Esophagus mucosa (tissue), 1 donor: Measurements from ENCODE around the gene SLC9A1. TPM values are rescaled to one million over a fixed set of nuclear protein-coding genes. Genes with fewer than 3 reads are reported as not detected.

Experiments used
- ATAC-seq: fragments of 200-7000 bp; cut with Tn5 transposase; one replicate; pipeline ENCODE4 v1.9.1; 2020
- total RNA-seq: library from RNA; stranded (reverse); gene quantifications from one replicate; pipeline ENCODE4 v1.2.4, GENCODE V29; 2023
- donor health status: DM: yes; HTN: yes; CAD: no.

The SLC9A1 gene
- total RNA-seq, 1 donor from 2014 or later, result 27.3 TPM

DNA sequence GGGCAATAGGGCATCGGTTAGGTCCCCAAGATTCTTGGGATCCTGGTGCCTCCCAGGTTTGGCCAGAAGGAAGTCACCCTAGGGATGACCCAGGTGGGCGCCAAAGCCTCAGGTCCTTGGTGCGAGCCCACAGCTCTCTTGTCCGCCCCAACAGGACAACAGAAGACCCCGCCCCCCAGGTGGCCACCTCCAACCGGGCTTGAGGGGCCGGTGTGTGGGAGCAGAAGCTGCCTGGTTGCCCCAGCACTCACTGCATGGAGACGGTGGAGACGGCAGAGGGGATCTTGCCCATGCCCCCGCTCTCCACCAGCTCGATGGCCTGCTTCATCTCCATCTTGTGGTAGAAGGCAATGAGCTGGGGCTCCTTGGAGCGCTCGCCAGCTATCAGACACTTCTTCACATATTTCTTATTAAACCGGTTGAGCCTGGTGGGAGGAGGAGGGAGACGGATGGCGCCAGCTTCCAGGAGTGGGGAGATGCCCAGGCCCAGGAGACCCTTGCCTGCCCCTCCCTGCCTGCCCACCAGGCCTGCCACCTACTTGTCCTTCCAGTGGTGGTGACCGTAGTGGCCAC is 52.7 kb downstream of the SLC9A1 start:
- no peak for ATAC-seq

DNA sequence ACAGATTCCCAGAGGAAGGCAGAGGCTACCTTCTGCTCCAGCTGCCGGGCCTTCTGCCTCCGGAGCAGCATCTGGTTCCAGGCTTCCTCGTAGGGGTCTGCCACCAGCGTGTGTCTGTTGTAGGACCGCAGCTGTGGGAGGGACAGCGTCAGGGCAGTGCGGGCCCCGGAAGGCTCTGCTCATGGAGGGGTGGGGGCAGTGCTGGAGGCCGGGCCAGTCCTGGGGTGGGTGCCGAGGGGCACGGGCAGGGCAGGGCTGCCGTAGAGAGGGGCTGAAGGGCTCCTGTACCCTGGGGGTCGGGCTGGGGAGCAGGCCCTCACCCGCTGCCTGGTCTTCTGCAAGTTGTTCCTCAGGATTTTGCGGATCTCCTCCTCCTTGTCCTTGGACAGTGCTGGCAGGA is 53.2 kb downstream of the SLC9A1 start:
- no peak for ATAC-seq

DNA sequence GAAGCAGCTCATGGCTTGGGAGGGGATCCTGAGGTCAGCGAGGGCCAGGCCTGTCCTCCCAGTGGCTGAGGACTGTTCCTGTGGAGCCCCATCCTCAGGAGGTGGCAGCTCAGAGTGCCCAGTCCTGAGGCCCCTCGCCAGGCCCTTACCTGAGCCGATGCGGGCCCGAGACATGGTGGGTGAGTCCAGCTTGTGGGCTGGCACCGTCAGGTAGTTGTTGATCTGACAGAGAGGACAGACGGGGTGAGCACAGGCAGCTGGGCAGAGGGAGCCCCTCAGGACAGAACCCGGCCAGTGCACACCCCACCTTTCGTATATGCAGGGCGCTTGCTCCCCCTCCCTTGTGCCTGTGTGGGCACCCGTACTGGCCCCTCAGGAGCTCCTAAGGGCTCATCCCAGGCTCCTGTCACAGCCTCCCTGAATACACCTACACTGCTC is 53.9 kb downstream of the SLC9A1 start:
- ATAC-seq, result no peak

DNA sequence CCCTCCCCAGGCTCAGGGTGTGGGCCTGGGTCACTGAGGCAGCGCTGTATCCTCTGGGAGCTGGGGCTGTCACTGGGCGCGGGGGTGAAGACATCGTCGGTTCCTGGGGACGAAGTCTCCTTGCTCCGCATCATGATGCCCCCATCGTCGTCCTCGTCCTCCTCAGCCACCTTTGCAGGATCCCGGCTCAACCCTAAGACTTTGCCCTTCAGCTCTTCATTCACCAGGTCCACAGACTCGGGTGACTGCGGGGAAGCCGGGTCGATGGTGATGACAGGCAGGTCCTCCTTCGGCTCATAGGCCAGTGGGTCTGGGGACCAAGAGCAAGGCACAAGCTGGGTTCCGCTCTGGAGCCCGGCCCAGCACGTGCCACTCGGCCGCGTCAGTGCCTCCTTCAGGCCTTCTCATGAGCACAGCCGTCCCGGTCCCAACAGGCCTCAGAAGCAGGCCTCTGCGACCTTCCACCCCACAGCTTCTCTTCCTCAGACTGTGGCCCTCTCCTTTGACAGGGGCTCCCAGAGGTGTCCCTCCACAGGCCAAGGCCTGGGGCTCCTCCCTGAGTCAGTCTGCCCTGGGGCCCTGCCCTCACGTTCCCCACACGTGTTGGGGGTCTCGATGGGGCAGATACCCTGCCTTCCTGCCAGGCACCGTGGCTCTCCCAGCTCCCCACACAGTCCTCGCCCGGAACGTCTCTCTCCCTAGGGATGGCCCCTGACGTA is 54.4 kb downstream of the SLC9A1 start:
- no peak for ATAC-seq

DNA sequence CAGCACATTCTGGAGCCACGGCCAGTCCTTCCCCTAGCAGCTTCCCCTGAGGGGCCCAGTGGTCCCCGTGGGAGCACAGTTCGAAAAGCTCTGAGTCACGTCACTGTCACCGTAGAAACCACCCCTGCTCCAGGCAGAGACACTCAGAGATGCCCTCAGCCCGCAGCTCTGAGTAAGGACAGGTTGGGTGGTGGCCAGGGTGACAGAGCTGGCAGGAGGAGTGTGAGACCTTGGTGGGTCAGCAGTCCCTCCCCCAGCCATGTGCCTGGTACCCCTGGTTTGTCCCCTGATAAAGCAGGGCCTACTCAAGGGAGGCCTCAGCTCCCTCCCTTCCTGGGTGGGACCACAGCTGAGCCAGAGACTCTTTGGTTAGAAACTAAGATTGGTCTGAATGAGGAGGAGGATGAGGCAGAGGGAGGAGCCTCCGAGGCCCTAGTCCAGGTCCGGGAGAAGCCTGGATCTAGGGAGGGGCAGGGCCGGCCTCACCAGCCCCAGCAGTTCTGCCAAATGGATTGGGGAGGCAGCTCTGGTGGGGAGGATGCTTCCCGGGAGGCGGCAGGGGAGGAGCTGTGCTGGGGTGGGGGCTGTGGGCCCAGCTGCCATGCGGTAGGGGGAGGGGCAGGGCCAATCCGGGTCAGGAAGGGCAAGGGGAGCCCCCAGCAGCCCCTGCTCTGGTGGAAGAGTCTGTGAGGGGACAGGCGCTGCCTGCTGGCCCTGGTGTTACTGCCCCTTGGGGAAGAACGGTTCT is 55.2 kb downstream of the SLC9A1 start:
- ATAC-seq, result peak; percentile 59

DNA sequence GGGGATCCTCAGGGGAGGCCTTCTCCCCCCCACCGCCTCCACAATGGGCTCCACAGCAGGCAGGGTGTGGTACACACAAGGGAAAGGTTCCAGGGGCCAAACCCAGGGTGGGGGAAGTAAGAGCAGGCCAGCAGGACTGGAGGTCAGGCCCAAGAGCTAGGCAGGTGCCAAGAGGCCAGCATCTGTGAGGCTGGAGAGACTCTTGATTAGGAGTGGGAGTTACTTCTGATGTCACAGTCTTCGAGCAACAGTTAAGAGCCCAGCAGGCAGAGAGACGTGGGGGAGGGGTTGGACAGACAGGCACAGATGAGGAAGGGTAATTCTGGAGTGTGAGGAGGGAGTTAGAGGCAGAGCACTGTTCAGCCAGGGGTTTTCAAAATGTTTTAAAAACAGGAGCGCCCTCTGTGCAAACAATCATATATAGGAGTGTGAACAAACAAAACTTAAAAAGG is 55.8 kb downstream of the SLC9A1 start:
- ATAC-seq, result peak; percentile 4

DNA sequence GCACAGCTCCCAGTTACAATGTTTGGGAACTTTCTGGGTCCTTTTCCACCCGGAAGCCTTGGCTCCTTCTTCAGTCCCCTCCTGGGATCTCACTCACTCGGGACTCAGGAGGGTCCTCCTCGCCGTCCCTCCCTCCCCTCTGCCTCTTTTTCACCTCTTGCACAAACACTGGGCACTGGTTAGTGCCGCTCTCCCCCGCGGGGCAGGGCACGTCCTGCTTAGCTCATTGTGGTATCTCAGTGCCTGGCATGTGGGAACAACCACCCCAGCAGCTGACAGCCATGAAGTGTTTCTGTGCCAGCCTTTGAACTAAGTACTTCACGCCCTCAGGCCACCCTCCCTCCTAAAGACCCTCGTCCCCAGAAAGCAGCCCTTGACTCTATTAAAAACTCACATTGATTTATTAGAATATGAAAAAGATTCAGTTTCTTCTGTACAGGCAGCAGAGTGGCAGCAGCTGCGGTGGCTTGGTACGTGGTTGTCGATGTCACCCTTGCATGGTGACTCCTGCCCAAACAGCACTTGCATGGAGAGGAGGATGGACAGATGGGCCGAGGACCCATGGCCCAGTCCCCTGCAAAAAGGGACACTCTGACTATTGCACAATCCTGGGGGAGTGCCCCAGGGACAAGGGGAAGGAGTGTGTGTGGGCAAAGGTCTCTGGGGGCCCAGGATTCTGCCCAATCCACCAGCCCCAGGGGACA is 56.3 kb downstream of the SLC9A1 start:
- ATAC-seq, result peak; percentile 51

DNA sequence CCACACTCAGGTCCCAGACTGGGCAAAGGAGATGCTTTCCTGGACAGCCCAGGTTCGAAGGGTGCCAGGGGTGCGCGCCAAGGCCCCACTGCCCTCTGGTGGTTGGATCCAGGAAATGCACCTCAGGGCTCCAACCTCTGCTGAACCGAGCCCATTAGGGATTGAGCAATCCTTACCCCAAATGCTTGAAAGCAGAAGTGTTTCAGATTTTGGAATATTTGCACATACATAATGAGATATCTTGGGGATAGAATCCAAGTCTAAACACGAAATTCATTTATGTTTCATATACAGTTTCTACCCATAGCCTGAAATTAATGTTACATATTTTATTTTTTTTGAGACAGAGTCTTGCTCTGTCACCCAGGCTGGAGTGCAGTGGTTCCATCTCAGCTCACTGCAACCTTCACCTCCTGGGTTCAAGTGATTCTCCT is 57.4 kb downstream of the SLC9A1 start:
- peak; percentile 76 for ATAC-seq

DNA sequence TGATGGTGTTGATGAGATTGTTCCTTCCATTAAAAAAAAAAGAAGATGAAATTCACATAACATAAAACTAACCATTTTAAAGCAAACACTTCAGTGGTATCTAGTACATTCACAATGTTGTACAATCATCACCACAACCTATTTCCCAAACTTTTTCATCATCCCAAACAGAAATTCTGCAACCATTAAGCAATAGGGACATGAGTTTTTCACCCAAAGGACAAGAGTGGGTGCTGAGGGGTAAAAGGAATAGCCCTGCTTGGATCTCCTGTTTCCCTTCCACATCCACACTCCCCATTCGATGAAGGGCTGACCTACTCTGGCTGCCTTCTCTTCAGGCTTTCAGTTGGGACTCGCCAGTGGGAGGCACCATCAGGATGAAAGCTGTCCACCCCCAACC is 59.3 kb downstream of the SLC9A1 start:
- no peak for ATAC-seq

DNA sequence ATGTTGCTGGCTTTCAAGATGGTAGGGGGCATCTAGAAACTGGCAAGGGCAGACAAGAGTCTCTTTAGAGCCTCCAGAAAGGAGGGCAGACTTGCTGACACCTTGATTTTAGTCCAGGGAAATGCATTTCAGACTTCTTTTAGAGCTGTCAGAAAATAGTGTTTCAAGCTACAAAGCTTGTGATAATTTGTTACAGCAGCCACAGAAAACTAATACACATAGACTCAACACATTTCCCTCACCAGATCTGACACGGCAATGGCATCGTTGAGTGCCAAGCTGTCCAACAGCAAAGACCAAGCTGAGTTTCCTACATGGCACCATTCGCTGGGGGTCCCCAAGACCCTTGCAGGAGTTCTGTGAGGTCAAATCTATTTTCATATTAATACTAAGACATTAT is 62.0 kb downstream of the SLC9A1 start:
- ATAC-seq, result no peak

DNA sequence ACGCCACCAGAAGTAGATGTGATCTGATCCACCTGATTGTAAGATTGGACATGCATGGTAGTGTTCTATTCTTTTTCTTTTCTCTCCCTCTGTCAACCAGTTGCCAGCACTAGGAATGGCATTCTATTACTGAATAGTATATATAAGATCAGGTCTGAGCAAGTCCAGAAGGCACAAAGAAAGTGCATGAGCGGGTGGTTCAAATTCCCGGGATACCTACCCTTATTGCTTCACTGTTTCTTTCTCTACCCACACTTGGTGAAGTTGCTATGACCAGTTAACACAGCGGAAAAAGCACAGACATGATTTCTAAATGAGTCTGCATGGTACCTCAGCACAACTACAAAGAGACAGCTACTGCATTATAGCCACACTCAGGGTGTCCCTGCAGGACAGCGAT is 64.0 kb downstream of the SLC9A1 start:
- ATAC-seq, result no peak

DNA sequence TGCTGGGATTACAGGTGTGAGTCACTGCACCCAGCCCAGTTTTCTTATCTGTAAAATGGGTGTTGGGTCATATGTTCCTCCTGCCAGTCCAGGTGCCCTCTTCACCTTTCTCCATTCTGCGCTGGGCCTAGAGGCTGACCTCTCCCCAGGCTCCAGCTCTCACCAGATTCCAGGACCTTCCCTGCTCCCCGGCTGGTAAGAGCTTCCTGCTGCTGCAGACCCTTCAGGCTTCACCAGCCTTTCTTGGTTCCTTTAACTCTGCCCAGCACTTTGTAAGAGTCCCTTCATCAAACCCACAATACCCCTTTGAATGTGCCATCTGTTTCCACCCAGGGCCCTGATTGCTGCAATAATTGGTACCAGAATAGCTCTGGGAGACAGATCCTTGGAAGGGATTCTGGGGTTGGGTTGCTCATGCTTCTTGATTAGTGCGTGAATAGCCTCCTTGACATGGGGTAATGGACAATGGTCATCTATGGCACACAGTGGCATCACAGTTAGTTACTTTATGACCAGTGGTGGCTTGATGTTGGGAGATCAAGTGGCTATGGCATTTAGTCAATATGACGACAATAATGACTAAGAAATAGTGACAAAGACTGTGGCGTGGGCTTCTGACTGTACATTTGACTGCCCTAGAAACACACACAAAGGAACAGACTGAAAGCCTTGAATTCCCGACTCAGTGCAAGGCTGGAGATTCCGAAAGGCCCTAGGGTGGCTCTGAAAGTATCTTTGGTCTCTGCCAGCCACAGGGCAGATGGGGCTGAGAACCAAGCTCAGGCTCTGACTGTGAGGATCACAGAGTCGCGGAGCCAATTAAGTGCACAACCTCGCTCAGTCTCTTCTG is 67.3 kb downstream of the SLC9A1 start:
- no peak for ATAC-seq

DNA sequence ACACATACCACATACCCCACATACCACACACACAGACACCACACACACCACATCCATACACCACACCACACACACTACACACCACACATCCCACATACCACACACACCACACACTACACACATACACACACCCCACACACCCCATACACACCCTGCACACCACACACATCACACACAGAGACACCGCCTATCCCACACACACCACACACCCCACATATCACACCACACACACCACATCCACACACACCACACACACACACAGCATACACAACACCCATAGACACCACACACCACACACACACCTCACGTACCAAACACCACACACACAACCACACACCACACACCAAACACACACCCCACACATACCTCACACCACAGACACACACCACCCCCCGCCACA is 68.3 kb downstream of the SLC9A1 start:
- peak; percentile 19 for ATAC-seq

DNA sequence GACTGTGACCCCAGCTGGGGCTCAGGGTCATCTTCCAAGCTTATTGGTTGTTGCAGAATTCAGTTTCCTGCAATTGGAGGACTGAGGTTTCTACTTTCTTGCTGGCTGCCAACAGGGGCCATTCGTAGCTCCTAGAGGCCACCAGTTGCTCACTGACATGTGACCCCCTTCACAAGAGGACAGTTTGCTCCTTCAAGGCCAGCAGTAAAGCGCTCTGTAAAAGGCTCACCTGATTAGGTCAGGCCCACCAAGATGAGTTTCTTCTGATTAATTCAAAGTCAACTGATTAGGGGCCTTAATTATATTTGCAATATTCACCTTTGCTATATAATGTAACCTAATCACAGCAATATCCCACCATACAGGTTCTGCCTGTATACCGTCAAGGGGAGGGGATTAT is 68.9 kb downstream of the SLC9A1 start:
- ATAC-seq, result no peak

DNA sequence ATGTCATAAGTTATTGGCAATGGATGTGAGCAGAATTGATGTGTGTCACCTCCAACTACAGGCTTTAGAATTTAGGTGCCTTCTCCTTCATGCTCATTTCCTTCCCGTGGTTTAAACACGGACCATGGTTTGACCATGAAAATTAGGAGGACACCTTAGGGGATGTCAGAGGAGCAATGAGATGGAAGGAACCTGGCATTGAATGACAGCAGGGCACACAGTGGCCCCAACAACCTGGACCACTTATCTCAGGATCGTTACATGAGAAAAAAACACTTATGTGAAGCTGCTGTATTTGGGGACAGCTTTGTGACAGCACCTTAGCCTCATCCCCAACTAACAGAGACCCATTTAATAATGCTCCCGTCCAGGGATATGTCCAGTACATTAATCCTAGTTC is 70.8 kb downstream of the SLC9A1 start:
- ATAC-seq, result no peak

DNA sequence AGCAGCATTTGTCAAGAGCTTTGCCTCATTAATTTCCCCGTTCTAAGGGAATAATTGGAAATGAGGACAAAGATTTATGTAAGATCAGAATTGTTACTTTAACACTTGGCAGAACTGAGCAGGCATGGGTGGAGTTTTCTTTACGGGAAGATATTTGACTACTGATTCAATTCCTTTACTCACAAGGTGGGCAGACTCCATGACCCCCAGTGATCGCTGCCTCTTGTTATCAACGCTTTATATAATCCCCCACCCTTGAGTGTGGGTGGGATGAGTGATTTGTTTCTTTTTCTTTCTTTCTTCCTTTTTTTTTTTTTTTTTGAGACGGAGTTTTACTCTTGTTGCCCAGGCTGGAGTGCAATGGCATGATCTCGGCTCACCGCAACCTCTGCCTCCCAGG is 77.0 kb downstream of the SLC9A1 start:
- no peak for ATAC-seq

DNA sequence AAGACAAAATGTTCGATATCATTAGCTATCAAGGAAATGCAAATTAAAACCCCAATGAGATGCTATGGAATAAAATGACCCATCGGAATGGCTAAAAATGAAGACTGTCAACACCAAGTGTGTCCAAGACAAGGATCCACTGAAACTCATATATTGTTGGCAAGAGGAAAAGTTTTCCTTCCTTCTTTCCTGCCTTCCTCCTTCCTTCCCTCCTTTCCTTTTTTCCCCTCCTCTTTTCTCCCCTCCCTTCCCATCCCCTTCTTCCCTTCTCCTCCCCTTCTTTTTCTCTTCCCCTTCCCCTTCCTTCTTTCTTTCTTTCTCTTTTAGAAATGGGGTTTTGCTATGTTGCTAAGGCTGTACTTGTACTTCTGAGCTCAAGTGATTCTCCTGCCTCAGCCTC is 78.1 kb downstream of the SLC9A1 start:
- ATAC-seq, result no peak

DNA sequence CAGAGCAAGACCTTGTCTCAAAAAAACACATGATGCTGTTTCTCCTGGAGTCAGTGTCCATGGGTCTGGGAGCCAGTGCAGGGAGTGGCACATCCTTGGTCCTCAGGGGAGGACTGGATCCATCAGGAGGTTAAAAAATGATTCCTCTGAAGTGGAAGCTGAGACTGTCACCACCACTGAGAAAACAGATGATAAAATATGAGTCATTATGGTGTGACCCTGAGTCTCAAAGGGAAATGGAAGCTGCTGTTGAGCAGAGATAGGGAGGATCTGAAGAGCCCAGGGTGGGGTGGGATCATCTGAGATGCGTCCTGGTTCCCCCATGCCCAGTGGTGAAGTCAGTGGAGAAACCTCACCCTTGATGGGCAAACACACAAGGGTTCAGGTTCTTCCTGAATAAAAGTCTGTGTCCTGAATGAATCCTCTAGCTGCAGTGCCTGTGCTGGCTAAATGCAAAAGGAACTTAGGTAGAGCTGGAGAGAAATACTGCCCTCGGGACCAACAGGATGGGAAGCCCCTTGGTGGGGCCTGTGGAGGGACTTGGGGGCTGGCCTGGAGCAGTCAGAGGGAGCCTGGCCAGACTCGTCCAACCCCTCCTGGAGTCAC is 80.6 kb downstream of the SLC9A1 start:
- ATAC-seq, result no peak

DNA sequence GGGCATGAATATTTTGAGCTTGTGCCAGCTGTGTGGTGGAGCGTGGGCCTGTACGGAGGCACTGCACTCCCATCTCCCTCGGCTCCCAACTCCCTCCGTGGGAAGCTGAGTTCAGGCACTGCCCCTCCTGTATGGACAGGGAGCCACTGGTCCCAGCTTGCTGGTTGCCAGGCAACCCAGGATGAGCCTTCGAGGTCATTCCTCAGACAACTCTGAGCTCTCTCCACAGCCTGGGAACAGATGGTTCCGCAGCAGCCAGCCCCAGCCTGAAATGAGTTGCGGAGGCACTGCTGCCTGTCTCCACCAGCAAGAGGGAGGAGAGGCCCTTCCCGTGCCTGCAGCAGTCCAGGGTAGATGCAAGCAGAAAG is 83.9 kb downstream of the SLC9A1 start:
- peak; percentile 59 for ATAC-seq

DNA sequence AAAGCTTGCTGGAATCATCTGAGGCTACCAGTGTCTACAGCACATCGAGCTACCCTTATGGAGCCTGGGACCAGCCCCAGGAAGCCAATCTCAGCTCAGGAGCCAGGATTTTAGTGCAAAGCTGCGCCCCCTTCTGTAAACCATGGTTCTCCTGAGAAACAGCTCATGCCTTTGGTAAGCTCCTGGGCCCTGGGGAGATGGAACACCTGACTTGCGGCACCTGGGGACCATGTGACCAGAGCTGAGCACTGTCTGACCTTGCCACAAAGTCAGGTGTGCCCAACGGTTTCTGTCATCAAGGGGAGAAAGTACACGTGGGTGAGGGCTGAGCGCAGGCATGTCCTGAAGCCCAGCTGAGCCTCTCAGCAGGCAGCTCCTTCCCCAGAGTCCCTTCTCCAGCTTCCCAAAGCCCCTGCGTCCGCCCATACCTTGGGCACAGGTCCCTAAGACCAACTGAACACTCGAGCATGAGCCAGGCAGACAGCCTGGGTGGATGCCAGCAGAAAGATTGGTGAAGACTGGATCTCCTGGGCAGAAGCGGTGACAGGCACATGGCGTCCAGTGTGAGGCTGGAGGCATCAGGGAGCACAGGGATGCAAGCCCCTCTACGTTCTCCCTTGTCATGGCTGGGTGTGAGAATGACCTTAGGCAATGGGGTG is 84.4 kb downstream of the SLC9A1 start:
- peak; percentile 58 for ATAC-seq

DNA sequence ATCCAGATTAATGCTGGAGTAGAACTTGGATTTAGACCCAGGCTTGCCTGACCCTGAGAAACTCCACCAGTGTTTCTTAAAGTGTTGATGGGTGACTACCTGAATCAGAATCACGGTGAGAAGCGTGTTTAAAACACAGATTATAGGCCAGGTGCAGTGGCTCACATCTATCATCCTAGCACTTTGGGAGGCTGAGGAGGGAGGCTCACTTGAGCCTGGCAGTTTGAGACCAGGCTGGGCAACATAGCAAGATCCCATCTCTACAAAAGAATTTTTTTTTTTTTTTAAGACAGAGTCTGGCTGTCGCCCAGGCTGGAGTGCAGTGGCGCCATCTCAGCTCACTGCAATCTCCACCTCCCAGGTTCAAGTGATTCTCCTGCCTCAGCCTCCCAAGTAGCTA is 86.0 kb downstream of the SLC9A1 start:
- ATAC-seq, result no peak
